Measurements from ENCODE around the gene REG1A.

DNA sequence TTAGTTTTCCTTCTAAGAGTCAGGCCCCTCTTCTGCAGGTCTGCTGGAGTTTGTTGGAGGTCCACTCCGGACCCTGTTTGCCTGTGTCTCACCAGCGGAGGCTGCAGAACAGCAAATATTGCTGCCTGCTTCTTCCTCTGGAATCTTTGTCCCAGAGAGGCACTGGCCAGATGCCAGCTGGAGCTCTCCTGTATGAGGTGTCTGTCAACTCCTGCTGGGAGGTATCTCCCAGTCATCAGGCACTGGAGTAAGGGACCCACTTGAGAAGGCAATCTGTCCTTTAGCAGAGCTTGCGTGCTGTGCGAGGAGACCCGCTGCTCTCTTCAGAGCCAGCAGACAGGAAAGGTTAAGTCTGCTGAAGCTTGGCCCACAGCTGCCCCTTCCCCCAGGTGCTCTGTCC, 37.3 kb upstream of the REG1A start:
- TF ChIP-seq TAF1 (IDR thresholded peaks at IDR 0.05; ENCODE audit: low read depth, low read length): no peak
- no peak for TF ChIP-seq POLR2AphosphoS5 (IDR thresholded peaks at IDR 0.05; ENCODE audit: low read depth, low read length)
- TF ChIP-seq POLR2A (IDR thresholded peaks at IDR 0.05; ENCODE audit: low read depth, low read length): no peak
- TF ChIP-seq POU2F2 (IDR thresholded peaks at IDR 0.05; ENCODE audit: low read depth, low read length): no peak
- TF ChIP-seq SPI1 (IDR thresholded peaks at IDR 0.05; ENCODE audit: low read depth, low read length): no peak
- TF ChIP-seq PAX5 (IDR thresholded peaks at IDR 0.05; ENCODE audit: insufficient read depth, low read length, severe bottlenecking): no peak

Data from GM12891 (cell line).